HepG2 (cell line): ENCODE measurements around the gene ZNF225. TPM values are rescaled to one million over a fixed set of nuclear protein-coding genes. Genes with fewer than 3 reads are reported as not detected.

Experiments used
- EHMT2 ChIP-seq: fragments of 200-600 bp; sonication (generic); IDR thresholded peaks from 2 replicates; pipeline ENCODE4 v1.7.0; 2017; ENCODE audit warnings: antibody characterized with exemption, low read depth, low read length, borderline replicate concordance
- HOXA7 ChIP-seq: sonication (generic); formaldehyde crosslinking; IDR thresholded peaks from 2 replicates; pipeline ENCODE4 v1.8.1; 2022; ENCODE audit warnings: mild to moderate bottlenecking, missing genetic modification reagents, moderate library complexity
- KDM5B ChIP-seq: sonication (generic); formaldehyde crosslinking; IDR thresholded peaks from 2 replicates; pipeline ENCODE4 v1.4.0; 2020; ENCODE audit warnings: missing genetic modification reagents, mild to moderate bottlenecking, borderline replicate concordance
- NR2C2 ChIP-seq: sonication (generic); formaldehyde crosslinking; IDR thresholded peaks from 2 replicates; pipeline ENCODE4 v1.4.0; 2020; ENCODE audit warnings: missing genetic modification reagents, mild to moderate bottlenecking, moderate library complexity, borderline replicate concordance
- RARA ChIP-seq: IDR thresholded peaks from 2 replicates; pipeline ENCODE4 v1.6.1; 2016; ENCODE audit warnings: missing genetic modification reagents, missing compliant biosample characterization
- SMC3 ChIP-seq: IDR thresholded peaks from 2 replicates; pipeline ENCODE4 v1.6.1; 2011; ENCODE audit warnings: low read length, improper control_type of control experiment
- SP5 ChIP-seq: IDR thresholded peaks from 2 replicates; pipeline ENCODE4 v1.6.1; 2016; ENCODE audit warnings: low read depth, borderline replicate concordance
- SUZ12 ChIP-seq: fragments of 150-350 bp; IDR thresholded peaks from 2 replicates; pipeline ENCODE4 v1.6.1; 2014; ENCODE audit warnings: low read depth, low read length
- TGIF2 ChIP-seq: IDR thresholded peaks from 2 replicates; pipeline ENCODE4 v1.6.1; 2016; ENCODE audit warnings: control low read depth, missing compliant biosample characterization
- ZNF644 ChIP-seq: IDR thresholded peaks from 2 replicates; pipeline ENCODE4 v1.6.1; 2016; ENCODE audit warnings: low read depth
- ZNF850 ChIP-seq: sonication (generic); formaldehyde crosslinking; conservative IDR thresholded peaks from 2 replicates; pipeline ENCODE4 v1.9.0; 2021; ENCODE audit warnings: mild to moderate bottlenecking, missing genetic modification reagents
- polyA plus RNA-seq, 8 experiments: library from polyadenylated mRNA; depleted of rRNA in 3 of 8; stranded (reverse) in 7 of 8; unstranded in 1 of 8; fragments of >200 nt; fragmentation: Illumina TruSeq in 4 of 8; extraction: Trizol in 4 of 8; gene quantifications; 2 replicates each; pipeline versions ENCODE4 v1.2.1 to v1.2.3, GENCODE V29; 2011 to 2016; ENCODE audit warnings: low read depth in 4 of 8, missing spikeins in 1 of 8, mixed read lengths in 1 of 8; ENCODE audit not compliant: insufficient read depth in 1 of 8
- total RNA-seq, 5 experiments: library from RNA; depleted of rRNA; stranded (reverse); fragments of >200 nt; fragmentation: Illumina TruSeq; extraction: Trizol; gene quantifications; 2 replicates each; pipeline ENCODE4 v1.2.3, GENCODE V29; 2016; ENCODE audit warnings: low read depth in 1 of 5
- TF ChIP-seq, protein P1 (sequence below), 2 experiments: fragments of 450-650 bp in 1 of 2; sonication (generic) in 1 of 2; formaldehyde crosslinking in 1 of 2; IDR thresholded peaks; 2 replicates each; pipeline versions ENCODE4 v1.6.1 to v1.8.0; 2016 to 2022; ENCODE audit warnings: antibody characterized with exemption in 1 of 2, mild to moderate bottlenecking in 1 of 2, missing genetic modification reagents in 1 of 2
- TF ChIP-seq, protein P2 (sequence below): fragments of 450-650 bp; IDR thresholded peaks from 2 replicates; pipeline ENCODE4 v1.6.1; 2016
- TF ChIP-seq, protein P3 (sequence below): sonication (generic); formaldehyde crosslinking; IDR thresholded peaks from 2 replicates; pipeline ENCODE4 v1.4.0; 2020; ENCODE audit warnings: missing genetic modification reagents
- TF ChIP-seq, protein P4 (sequence below): IDR thresholded peaks from 2 replicates; pipeline ENCODE4 v1.6.1; 2012; ENCODE audit warnings: inconsistent platforms

The ZNF225 gene
- total and polyA plus RNA-seq, 2 of the 13 experiments (the other 11 are each of a cell fraction or from before 2014, with no cell fraction given) = 0.87 to 3.3 TPM

DNA sequence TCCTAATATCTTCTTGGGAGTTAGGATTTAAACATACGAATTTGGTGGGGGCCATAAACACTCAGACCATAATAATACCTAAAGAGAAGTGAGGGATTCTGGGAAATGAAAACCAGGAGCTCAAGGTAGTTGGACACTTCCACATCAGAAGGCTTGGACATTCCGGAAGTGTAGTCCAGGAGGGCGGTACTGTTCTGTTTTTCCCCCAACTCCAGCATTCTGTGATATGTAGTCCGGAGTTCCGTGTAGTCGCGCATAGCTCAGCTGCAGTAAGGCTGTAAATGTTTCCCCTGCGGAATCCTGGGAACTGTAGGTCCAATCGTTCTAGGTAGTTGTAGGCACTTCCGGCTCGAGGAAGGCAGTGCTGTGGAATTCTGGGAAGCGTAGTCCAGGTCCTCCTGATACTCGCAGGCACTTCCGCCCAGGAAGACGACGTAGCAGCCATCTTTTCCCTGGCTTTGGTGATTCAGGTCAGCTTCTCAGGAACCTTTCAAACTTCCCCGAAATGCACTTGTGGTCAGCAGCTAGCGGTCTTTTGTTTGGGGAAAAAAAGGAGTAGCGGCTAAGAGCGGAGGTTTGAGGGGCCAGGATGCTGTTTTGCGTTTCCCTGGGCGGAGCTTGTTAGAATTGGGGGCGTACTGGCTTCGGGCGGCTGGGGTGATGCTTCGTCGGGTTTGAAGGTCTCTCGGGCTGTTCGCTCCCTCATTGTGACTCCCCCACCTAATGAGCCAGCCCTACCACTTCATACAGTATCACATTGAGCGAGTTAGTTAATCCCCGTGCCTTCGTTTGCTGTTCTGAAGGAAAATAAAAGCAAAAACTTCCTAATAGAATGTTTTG lies 51.7 kb downstream of the ZNF225 start, which contains the start of gene ZNF226 (continued):
- TF ChIP-seq, protein P1, sequence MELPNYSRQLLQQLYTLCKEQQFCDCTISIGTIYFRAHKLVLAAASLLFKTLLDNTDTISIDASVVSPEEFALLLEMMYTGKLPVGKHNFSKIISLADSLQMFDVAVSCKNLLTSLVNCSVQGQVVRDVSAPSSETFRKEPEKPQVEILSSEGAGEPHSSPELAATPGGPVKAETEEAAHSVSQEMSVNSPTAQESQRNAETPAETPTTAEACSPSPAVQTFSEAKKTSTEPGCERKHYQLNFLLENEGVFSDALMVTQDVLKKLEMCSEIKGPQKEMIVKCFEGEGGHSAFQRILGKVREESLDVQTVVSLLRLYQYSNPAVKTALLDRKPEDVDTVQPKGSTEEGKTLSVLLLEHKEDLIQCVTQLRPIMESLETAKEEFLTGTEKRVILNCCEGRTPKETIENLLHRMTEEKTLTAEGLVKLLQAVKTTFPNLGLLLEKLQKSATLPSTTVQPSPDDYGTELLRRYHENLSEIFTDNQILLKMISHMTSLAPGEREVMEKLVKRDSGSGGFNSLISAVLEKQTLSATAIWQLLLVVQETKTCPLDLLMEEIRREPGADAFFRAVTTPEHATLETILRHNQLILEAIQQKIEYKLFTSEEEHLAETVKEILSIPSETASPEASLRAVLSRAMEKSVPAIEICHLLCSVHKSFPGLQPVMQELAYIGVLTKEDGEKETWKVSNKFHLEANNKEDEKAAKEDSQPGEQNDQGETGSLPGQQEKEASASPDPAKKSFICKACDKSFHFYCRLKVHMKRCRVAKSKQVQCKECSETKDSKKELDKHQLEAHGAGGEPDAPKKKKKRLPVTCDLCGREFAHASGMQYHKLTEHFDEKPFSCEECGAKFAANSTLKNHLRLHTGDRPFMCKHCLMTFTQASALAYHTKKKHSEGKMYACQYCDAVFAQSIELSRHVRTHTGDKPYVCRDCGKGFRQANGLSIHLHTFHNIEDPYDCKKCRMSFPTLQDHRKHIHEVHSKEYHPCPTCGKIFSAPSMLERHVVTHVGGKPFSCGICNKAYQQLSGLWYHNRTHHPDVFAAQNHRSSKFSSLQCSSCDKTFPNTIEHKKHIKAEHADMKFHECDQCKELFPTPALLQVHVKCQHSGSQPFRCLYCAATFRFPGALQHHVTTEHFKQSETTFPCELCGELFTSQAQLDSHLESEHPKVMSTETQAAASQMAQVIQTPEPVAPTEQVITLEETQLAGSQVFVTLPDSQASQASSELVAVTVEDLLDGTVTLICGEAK (IDR thresholded peaks at IDR 0.05) = peak; percentile 81
- TF ChIP-seq, protein P1 (CRISPR knock-in tag; IDR thresholded peaks at IDR 0.05) = peak; percentile 56; the same call in 1 of the 2 replicates
- TF ChIP-seq NR2C2 (CRISPR knock-in tag) (peak; percentile 94), RARA (no peak), ZNF850 (CRISPR knock-in tag) (no peak), EHMT2 (peak; percentile 41; the same call in 1 of the 2 replicates), TGIF2 (CRISPR knock-in tag) (peak; percentile 18; the same call in 1 of the 2 replicates), KDM5B (CRISPR knock-in tag) (peak; percentile 52; the same call in 1 of the 2 replicates), HOXA7 (CRISPR knock-in tag) (no peak), SP5 (peak; percentile 44; the same call in 1 of the 2 replicates), SUZ12 (peak; percentile 77), ZNF644 (CRISPR knock-in tag) (0 out of 2 replicates have a peak, but pooled peaks have one; percentile 17), SMC3 (no peak)
- TF ChIP-seq, protein P2, sequence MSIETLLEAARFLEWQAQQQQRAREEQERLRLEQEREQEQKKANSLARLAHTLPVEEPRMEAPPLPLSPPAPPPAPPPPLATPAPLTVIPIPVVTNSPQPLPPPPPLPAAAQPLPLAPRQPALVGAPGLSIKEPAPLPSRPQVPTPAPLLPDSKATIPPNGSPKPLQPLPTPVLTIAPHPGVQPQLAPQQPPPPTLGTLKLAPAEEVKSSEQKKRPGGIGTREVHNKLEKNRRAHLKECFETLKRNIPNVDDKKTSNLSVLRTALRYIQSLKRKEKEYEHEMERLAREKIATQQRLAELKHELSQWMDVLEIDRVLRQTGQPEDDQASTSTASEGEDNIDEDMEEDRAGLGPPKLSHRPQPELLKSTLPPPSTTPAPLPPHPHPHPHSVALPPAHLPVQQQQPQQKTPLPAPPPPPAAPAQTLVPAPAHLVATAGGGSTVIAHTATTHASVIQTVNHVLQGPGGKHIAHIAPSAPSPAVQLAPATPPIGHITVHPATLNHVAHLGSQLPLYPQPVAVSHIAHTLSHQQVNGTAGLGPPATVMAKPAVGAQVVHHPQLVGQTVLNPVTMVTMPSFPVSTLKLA = 0 out of 2 replicates have a peak, but pooled peaks have one; percentile 5
- TF ChIP-seq, protein P3, sequence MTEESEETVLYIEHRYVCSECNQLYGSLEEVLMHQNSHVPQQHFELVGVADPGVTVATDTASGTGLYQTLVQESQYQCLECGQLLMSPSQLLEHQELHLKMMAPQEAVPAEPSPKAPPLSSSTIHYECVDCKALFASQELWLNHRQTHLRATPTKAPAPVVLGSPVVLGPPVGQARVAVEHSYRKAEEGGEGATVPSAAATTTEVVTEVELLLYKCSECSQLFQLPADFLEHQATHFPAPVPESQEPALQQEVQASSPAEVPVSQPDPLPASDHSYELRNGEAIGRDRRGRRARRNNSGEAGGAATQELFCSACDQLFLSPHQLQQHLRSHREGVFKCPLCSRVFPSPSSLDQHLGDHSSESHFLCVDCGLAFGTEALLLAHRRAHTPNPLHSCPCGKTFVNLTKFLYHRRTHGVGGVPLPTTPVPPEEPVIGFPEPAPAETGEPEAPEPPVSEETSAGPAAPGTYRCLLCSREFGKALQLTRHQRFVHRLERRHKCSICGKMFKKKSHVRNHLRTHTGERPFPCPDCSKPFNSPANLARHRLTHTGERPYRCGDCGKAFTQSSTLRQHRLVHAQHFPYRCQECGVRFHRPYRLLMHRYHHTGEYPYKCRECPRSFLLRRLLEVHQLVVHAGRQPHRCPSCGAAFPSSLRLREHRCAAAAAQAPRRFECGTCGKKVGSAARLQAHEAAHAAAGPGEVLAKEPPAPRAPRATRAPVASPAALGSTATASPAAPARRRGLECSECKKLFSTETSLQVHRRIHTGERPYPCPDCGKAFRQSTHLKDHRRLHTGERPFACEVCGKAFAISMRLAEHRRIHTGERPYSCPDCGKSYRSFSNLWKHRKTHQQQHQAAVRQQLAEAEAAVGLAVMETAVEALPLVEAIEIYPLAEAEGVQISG = peak; percentile 96
- TF ChIP-seq, protein P4, sequence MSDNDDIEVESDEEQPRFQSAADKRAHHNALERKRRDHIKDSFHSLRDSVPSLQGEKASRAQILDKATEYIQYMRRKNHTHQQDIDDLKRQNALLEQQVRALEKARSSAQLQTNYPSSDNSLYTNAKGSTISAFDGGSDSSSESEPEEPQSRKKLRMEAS = peak; percentile 37; the same call in 1 of the 2 replicates
